Breast epithelium (tissue), 4 donors: Measurements from ENCODE around the gene LSM12. TPM values are rescaled to one million over a fixed set of nuclear protein-coding genes. Genes with fewer than 3 reads are reported as not detected.
"Not testable (repeated sequence)": the region's sequence is repeated elsewhere in the genome, so short reads cannot be mapped to it uniquely, and the experiment has no call there.

Experiments used
- DNase-seq, 2 donors: peaks; one replicate each; pipeline ENCODE4 v3.0.0-alpha.2; 2019; ENCODE audit warnings: low spot score in 2 of 2
- H3K27ac ChIP-seq, 2 donors: fragments of 200-600 bp; sonication (generic) in 1 of 2; one replicate each; pipeline ENCODE4 v1.5.1; 2016 to 2019; ENCODE audit warnings: mild to moderate bottlenecking in 1 of 2
- H3K27me3 ChIP-seq, 2 donors: fragments of 200-600 bp; sonication (generic) in 1 of 2; one replicate each; pipeline versions ENCODE4 v1.5.1 to v1.6.0; 2017 to 2019; ENCODE audit warnings: control low read depth in 1 of 2, mild to moderate bottlenecking in 1 of 2
- H3K36me3 ChIP-seq: fragments of 200-600 bp; one replicate; pipeline ENCODE4 v1.5.1; 2019
- H3K4me1 ChIP-seq, 2 donors: fragments of 200-600 bp; sonication (generic); one replicate each; pipeline ENCODE4 v1.5.1; 2016 to 2019; ENCODE audit warnings: control low read depth in 1 of 2
- H3K4me3 ChIP-seq, 3 donors: fragments of 200-600 bp; sonication (generic); 1 replicate in 2 of 3; 2 replicates in 1 of 3; pipeline ENCODE4 v1.5.1; 2016 to 2019; ENCODE audit warnings: mild to moderate bottlenecking in 3 of 3, moderate library complexity in 2 of 3
- H3K9me3 ChIP-seq, 2 donors: fragments of 200-600 bp; sonication (generic) in 1 of 2; one replicate each; pipeline ENCODE4 v1.5.1; 2016 to 2019; ENCODE audit warnings: control low read depth in 1 of 2
- CTCF ChIP-seq, 3 donors: fragments of 450-650 bp; IDR thresholded peaks; one replicate each; pipeline ENCODE4 v1.5.1; 2016 to 2017; ENCODE audit warnings: antibody characterized with exemption in 3 of 3, mild to moderate bottlenecking in 3 of 3, moderate library complexity in 3 of 3
- POLR2A ChIP-seq: fragments of 450-650 bp; IDR thresholded peaks from one replicate; pipeline ENCODE4 v1.6.1; 2016; ENCODE audit warnings: antibody characterized with exemption, mild to moderate bottlenecking, moderate library complexity
- POLR2AphosphoS5 ChIP-seq, 3 donors: sonication (generic); formaldehyde crosslinking; IDR thresholded peaks; one replicate each; pipeline ENCODE4 v1.6.1; 2017; ENCODE audit warnings: antibody characterized with exemption in 3 of 3
- intact Hi-C: fragments of 100-400 bp; cut with DNase I; formaldehyde crosslinking; loops from one replicate; pipeline ENCODE4 v1.15.1; 2023; ENCODE audit warnings: low total_unique reads
- total RNA-seq, 3 donors: library from RNA; depleted of rRNA; stranded (reverse); fragments of >200 nt; gene quantifications; one replicate each; pipeline ENCODE4 v1.1.0, GENCODE V29; 2016

Gene LSM12
- total RNA-seq, 3 donors from 2014 or later: 36.8 to 45.4 (median 43.6) TPM

- peak in 1 of 2 donors; percentile 46 for DNase-seq
- peak overlapping the region; percentile 78 to 86 for H3K27ac ChIP-seq
Measured at GRCh38 chr17:44102849-44103622, 36.6 kb upstream of the LSM12 start.

DNA sequence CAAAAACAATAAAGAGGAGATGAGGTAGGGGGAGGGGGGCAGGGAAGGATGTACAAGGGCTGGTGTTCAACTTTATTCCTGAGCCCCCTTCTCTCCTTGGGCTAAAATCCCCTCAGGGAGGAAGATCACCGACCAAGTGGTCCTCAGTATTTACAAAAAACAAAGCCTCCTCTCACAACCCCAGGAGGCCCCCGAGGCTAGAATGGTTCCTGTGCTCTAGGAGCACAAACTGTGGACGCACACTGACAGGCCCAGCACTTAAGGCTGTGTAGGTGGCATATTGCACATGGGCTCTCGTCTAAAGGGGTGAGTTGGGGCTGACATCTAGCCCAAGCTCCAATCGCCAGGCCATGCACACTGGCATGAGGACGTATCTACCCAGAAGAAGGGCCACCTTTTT, 35.4 kb upstream of the LSM12 start:
- H3K27me3 ChIP-seq, H3K4me3 ChIP-seq, DNase-seq, H3K27ac ChIP-seq, H3K9me3 ChIP-seq, H3K36me3 ChIP-seq, intact Hi-C loops: not testable (repeated sequence)
- H3K4me1 ChIP-seq: peaks cover 0 to 16% of the 10 kb centered on the region in 2 donors

More at GRCh38 chr17:44102849-44103622, 36.6 kb upstream of the LSM12 start:
- no peaks in the 10 kb centered on the region for H3K36me3 ChIP-seq
- H3K4me1 ChIP-seq: peaks cover 0 to 7% of the 10 kb centered on the region in 2 donors
- no peak overlapping the region for H3K4me3 ChIP-seq
- no peaks in the 10 kb centered on the region for H3K27me3 ChIP-seq
- intact Hi-C loops: no loop called here
- H3K9me3 ChIP-seq: no peaks in the 10 kb centered on the region
- TF ChIP-seq POLR2AphosphoS5 (IDR thresholded peaks at IDR 0.05) (peak in 1 of 3 donors; percentile 48), POLR2A (no peak), CTCF (IDR thresholded peaks at IDR 0.05) (no peak)

GRCh38 chr17:44097110-44097958, 30.9 kb upstream of the LSM12 start:
- intact Hi-C loops: no loop called here
- no peak for TF ChIP-seq POLR2AphosphoS5 (IDR thresholded peaks at IDR 0.05)
- no peak for TF ChIP-seq POLR2A
- TF ChIP-seq CTCF (IDR thresholded peaks at IDR 0.05): no peak
- Histone ChIP-seq H3K4me1 (peaks cover 0 to 16% of the 10 kb centered on the region in 2 donors), H3K9me3 (no peaks in the 10 kb centered on the region), H3K4me3 (no peak overlapping the region), H3K27me3 (no peaks in the 10 kb centered on the region), H3K27ac (peak overlapping the region; percentile 63 to 89), H3K36me3 (no peaks in the 10 kb centered on the region)
- no peak for DNase-seq

DNA sequence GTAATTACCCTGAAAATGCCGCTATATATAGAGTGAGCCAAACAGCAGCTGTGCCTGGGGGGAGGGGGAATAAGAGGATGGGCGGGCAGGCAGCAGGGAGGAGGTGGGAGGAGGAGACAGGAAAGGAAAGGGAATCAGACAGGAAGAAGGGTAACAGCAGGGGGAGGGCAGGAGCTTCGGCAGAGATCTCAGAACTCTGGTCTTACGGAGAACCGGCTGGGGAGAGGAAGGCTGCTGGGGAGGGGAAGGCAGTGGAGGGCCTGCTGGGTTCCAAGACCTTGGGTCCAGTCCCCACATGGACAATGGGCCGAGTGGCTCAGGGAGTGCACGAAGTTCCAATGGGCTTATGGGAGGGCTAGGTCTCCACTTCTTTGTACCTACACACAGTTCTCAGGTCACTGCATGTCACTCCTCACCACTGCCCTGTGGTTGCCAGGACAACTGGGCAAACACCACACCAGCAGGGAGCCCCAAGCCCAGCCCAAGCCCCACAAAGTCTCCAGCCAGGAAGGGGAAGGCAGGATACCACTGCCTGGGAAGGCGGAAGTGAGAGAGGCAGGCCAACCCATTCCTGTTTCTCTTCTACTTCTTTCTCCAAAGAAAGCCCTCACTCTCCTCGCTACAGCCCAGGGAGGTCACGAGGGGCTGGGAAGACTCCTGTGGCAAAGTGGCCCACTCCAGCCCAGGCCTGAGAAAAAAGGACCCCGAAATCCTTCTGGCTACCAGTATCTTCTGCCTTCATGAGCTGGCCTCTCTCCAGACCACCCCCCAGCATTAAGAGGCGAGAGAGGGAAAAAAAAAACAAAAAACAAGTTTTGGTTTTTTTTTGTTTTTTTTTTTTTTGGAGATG, 29.4 kb upstream of the LSM12 start:
- no peaks in the 10 kb centered on the region for H3K27me3 ChIP-seq
- no peaks in the 10 kb centered on the region for H3K9me3 ChIP-seq
- DNase-seq: no peak
- peak overlapping the region; percentile 3 to 53 (median 24) for H3K4me3 ChIP-seq
- intact Hi-C loops: no loop called here
- H3K4me1 ChIP-seq: peaks cover 0 to 16% of the 10 kb centered on the region in 2 donors
- H3K36me3 ChIP-seq: no peaks in the 10 kb centered on the region
- TF ChIP-seq POLR2A (no peak), POLR2AphosphoS5 (IDR thresholded peaks at IDR 0.05) (no peak), CTCF (IDR thresholded peaks at IDR 0.05) (no peak)
- H3K27ac ChIP-seq: peak overlapping the region; percentile 63 to 89

DNA sequence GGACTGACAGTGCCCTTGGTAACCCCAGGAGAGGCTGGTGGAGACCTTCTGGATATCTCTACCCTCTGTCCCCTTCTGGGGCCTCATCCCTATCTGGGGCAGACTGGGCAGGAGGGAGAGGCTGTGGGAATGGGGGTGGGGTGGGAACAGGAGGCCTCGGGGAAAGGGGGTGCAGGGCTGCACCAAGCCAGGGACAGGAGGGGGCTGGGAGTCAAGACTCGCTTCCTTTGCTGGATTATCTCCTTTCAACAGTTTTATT, 28.8 kb upstream of the LSM12 start:
- Histone ChIP-seq H3K36me3 (no peaks in the 10 kb centered on the region), H3K4me1 (peaks cover 0 to 16% of the 10 kb centered on the region in 2 donors), H3K27ac (peak overlapping the region; percentile 63 to 89), H3K4me3 (peak overlapping the region; percentile 3 to 53 (median 24)), H3K27me3 (no peaks in the 10 kb centered on the region), H3K9me3 (no peaks in the 10 kb centered on the region)
- intact Hi-C loops: no loop called here
- TF ChIP-seq POLR2A (no peak), CTCF (IDR thresholded peaks at IDR 0.05) (no peak), POLR2AphosphoS5 (IDR thresholded peaks at IDR 0.05) (no peak)
- no peak for DNase-seq
